IPS DF 19.7 (cell line): ENCODE results near the gene ADAMTS1.

Experiments
- DNase-seq: peaks from one replicate; pipeline ENCODE4 v3.0.0-alpha.2; 2013; ENCODE audit warnings: low read depth, low spot score

The ADAMTS1 gene

GRCh38 chr21:26813426-26813998, 31.7 kb downstream of the ADAMTS1 start:
- DNase-seq, result no peak

- no peak for DNase-seq
Measured at GRCh38 chr21:26812173-26812572, 33.0 kb downstream of the ADAMTS1 start.

- DNase-seq, result no peak
Measured at GRCh38 chr21:26811482-26811881, 33.7 kb downstream of the ADAMTS1 start.

- no peak for DNase-seq
Measured at GRCh38 chr21:26810676-26811415, 34.4 kb downstream of the ADAMTS1 start.

GRCh38 chr21:26810266-26810665, 34.9 kb downstream of the ADAMTS1 start:
- no peak for DNase-seq

- DNase-seq, result no peak
Measured at GRCh38 chr21:26809745-26810144, 35.5 kb downstream of the ADAMTS1 start.

- DNase-seq, result no peak
Measured at GRCh38 chr21:26806801-26807295, 38.4 kb downstream of the ADAMTS1 start.

GRCh38 chr21:26804895-26805609, 40.2 kb downstream of the ADAMTS1 start:
- DNase-seq, result no peak

GRCh38 chr21:26801498-26801897, 43.7 kb downstream of the ADAMTS1 start:
- no peak for DNase-seq

GRCh38 chr21:26800970-26801431, 44.2 kb downstream of the ADAMTS1 start:
- no peak for DNase-seq

- no peak for DNase-seq
Measured at GRCh38 chr21:26800455-26800854, 44.8 kb downstream of the ADAMTS1 start.

- DNase-seq, result no peak
Measured at GRCh38 chr21:26800001-26800400, 45.2 kb downstream of the ADAMTS1 start.

- no peak for DNase-seq
Measured at GRCh38 chr21:26798856-26799751, 46.1 kb downstream of the ADAMTS1 start.

- no peak for DNase-seq
Measured at GRCh38 chr21:26797878-26798456, 47.2 kb downstream of the ADAMTS1 start.

GRCh38 chr21:26795866-26796329, 49.3 kb downstream of the ADAMTS1 start:
- DNase-seq, result no peak

GRCh38 chr21:26795412-26795805, 49.8 kb downstream of the ADAMTS1 start:
- DNase-seq, result no peak

- DNase-seq, result no peak
Measured at GRCh38 chr21:26794597-26795411, 50.4 kb downstream of the ADAMTS1 start.

- no peak for DNase-seq
Measured at GRCh38 chr21:26790296-26790695, 54.9 kb downstream of the ADAMTS1 start.

- DNase-seq, result no peak
Measured at GRCh38 chr21:26788790-26789189, 56.4 kb downstream of the ADAMTS1 start.
